NK-92 treated with Interleukin-12 subunit alpha and Interleukin-12 subunit beta, amount 100 ng/mL, for 24 hours (cell line): ENCODE results near the gene PNLIPRP2.

Source experiments
- DNase-seq: peaks from one replicate; lab custom pipeline; 2025; lab: John Stamatoyannopoulos, UW

The PNLIPRP2 gene

DNA sequence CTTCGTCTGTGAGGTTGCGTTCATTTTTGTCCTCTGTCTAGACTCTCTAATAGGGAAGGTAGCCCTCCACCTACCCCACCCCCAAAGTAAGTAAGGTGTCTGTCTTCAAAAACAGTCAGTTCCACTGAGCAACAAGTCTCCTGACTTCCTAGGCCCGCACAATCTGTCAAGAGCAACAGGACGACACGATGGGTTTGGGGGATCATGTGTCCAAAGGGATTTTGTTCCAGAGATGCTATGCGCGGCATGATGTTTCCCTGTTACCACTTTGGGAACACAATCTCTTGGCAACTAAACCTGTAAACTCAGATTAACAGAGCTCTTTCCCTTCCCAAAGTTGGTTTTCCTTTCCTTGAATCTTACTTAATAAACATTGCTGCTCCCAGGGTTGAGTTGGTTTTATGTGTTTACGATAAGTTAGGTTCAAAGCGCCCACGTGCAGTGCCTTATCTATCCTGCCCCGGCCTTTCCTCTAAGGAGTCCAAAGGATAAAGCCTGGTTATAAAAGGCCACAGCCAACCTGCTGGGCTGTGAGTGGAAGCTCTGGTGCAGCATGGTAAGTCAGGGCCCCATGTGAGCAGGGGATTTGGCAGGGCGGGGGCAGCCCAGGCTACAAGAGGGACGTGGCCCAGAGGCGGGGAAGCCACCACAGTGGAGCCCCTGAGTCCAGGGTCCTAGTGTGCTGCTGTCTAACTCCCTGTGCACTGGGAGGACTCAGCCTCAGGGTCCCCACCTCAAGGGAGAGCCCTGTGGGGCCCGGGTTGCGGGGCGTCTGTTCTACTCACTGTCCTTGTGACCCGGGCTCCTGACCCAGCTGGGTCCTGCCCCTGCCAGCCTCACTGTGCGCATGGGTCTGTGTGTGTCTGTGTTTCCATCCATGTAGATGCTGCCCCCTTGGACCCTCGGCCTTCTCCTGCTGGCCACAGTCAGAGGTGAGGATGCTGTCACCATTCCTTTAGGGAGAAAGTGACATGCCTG lies at the start of gene PNLIPRP2:
PNLIPRP2 (plus strand) TSS at position 531 of the 978 bp plus-strand sequence.
- DNase-seq: no peak

DNA sequence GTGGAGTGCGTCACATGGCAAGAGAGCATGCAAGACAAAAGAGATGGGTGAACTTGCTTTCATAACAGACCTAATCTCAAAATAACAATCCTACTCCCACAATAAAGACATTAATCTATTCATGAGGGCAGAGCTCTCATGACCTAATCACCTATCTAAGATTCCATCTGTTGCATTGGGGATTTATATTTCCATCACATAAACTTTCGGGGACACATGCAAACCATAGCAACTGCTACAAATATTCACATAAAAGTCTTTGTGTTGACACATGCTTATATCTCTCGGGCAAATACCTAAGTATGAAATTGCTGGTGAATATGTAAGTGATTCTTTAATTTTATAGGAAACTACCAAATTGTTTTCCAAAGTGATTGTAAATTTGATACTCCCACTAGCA lies 46.0 kb upstream of the PNLIPRP2 start:
- no peak for DNase-seq

DNA sequence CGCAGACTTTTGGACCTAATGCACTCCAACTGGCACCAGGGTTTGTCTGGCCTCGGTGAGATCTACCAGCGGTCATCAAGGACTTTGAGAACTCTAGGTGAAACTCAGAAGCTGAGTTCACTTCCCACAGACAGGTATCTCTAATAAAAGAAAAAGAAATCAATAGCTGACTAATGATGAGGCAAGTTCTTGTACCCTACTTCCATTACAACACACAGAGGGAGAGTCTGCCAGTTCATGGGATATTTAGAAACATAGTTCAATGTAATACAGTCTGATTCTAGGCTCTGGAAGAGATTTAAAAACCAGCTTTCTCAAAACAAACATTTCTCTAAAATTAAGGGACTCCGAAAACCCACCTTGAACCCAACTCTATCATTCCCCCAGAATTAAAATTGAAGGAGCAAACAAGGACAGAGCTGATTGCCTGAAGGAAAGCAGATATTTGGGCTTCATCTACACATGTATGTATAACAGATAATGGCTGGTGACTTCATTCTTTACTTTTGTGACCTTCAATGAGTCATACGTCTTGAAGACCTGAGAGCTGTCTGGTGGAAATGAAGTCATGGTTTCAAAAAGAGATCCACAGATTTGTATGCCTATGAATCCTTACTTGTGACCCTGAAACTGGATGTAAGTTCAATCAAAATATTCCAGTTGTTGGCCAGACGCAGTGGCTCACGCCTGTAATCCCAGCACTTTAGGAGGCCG lies 32.7 kb upstream of the PNLIPRP2 start:
- DNase-seq: no peak

DNA sequence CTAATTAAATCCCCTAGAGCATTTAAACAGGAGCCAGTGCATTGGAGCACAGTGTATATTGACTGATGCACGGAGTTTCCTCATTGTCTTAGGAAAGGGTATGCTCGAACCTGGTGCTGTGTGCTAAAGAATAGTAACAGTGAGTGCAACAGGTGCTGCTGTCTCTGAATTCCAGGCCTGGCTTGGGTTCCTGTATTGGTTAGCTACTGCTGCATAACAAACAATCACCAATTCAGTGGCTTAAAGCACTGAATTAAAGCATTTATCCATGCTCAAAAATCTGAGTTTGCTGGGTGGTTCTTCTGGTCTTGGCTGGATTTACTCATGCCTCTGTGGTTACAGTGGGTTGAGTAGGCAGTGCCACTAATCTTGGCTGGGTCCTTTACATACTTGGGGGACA lies 31.8 kb upstream of the PNLIPRP2 start:
- no peak for DNase-seq

DNA sequence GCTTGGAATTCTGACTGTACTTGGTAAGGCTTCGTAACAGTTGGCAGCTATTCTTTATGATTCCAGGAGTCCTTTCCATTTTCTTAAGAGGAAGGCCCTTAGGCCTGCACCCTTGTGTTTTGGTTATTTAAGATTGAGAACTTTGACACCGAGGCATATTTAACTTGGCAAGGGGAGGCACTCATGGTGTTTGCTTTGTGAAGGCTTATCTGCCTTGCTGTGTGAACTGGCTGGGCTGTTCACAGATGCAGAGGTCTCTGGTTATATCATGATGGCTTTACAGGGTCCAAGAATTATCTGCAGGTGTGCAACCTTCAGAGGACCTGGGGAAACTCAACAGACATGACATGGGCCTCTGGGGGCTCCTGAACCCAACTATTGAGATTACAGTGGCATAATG lies 30.8 kb upstream of the PNLIPRP2 start:
- no peak for DNase-seq

DNA sequence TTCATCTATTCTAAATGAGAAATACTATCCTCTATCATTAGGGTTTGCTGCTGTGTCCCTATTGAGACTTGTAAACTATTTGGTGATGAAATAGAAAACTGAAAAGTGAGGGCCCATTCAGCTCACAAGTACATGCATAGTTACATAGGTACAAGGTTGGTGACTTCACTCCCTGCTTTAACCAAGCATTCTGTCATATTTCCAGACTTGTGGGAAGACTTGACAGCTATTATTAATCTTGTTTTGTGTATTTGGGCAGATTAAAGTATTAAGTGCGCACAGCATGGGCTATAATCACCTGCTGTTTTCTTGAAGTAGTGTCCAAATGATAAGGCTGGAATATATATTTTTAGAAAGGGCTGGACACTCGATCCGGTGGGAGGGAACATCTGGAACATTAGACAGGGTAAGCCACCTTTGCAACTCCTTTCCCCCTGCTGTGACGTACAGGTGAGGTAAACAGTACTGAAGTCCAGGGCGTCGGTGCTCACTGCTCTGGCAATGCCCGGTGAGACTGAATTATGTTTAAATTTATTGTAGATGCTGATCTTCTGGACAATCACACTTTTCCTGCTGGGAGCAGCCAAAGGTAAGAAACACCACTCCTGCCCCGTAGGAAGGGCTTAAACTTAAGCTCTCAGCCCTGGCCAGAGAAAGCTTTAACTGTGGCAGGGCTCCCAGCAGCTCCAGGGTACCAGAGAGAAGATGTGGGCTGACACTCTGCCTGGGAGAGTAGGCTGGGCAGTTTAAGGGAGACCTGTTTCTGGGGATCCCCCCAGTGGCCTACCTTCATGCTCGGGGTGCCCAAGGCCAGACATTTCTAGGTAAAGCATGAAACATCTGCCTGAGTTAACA lies 29.9 kb upstream of the PNLIPRP2 start, which contains the start of gene PNLIPRP1:
PNLIPRP1 (plus strand) TSS at position 370 of the 855 bp plus-strand sequence; CDS start at position 541, 171 bp downstream.
- DNase-seq: no peak

DNA sequence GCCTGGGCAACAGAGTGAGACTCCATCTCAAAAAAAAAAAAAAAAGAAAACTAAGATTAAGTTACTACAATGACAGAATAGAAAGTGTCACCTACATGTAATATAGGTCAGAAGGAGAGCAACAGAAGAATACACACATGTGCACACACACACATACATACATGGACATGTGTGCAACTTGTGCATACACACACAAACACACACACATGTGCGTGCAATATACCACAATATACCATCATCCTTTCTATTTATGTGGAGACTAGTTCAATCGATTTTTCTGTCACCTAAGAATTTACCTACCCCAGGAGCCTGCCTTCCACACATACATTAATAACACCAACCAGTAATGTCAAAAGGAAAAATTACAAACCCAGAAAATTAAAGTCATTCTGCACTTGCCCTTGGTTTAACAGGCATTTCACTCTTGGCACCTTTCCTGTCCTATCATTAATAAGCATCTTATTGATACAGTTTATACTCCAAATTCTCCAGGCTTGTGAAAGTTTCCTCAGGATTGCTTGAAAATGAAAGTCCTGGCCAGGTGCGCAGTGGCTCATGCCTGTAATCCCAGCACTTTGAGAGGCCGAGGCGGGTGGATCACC lies 27.5 kb upstream of the PNLIPRP2 start:
- DNase-seq: no peak

DNA sequence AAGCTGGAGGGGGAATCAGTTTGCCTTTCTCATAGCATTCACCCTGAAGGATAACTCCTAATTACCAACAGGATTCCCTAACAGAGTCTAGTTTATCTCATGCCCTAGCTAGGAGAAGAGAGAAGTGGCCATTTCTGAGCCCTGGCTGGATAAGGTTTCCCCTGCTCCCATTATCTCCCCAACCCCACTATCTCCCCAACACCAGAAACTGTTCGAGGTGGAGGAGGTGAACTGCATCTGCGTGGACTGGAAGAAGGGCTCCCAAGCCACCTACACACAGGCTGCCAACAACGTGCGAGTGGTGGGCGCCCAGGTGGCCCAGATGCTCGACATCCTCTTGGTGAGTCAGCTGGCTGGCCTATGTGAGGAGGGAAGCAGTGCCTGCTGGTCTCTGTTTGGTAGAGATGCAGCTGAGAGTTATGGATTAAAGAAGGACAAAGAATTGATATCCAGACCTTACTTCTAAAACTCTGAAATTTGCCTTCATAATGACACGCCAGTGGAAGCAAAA lies 26.2 kb upstream of the PNLIPRP2 start:
- DNase-seq: no peak

DNA sequence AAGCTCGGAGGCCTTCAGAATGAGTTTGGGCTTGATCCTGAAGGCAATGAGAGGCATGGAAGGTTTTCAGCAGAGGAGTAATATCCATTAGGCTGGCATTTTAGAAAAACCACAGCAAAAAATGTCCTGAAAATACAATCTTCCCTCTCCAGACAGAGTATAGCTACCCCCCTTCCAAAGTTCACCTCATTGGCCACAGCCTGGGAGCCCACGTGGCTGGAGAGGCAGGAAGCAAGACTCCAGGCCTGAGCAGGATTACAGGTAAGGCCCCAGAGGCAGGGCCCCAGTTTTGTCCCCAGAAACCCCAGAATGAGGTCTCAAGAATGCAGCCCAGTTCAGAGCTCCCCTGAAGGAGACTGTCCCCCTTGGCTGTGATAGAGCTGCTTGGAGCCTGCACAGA lies 24.7 kb upstream of the PNLIPRP2 start:
- DNase-seq: no peak

DNA sequence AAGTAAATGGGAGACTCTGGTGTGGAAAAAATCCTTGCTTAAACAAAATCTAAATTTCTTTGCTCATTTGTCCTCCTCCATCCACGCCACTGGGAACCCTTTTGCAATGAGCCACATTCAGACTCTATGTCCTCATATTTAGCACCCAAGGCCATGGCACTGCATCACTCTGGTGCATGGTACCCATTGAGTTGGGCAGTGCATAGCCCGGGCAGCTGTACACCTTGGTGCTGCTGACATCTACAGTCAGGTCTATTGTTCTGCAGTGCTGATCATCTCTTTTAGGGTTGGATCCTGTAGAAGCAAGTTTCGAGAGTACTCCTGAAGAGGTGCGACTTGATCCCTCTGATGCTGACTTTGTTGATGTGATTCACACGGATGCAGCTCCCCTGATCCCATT lies 23.2 kb upstream of the PNLIPRP2 start:
- DNase-seq: no peak

DNA sequence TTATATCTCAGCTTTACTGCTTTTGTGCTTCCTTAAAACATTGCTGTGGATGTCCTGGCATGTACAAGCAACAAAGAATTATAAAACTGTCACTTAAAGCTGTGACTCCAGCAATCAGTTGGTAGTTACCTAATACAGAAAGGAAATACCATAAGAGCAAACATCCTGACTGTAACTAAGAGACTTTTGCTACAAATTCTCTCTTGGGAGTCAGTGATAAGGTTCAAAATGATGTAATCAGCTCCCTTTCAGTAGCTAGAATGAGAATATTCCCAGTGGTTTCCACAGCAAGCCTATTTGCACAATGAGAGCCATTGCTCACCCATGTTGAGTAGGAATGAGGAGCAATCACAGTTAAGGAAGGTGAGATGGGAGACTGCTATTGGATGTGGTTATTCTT lies 22.4 kb upstream of the PNLIPRP2 start:
- no peak for DNase-seq

DNA sequence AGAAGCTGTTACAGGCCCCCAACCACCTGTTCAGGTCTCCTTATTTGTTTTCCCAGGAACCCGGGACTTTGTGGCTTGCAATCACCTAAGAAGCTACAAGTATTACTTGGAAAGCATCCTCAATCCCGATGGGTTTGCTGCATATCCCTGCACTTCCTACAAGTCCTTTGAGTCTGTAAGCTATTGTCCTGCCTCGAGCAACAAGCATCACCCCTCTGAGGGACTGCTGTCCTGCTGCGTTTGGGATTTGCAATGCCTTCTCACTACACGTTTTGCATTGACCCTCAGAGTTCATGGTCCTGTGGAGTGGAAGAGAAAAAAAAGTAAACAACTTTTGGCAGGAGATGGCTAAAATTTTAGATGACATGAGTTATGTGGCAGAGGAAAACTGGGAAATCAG lies 20.8 kb upstream of the PNLIPRP2 start:
- DNase-seq: no peak

DNA sequence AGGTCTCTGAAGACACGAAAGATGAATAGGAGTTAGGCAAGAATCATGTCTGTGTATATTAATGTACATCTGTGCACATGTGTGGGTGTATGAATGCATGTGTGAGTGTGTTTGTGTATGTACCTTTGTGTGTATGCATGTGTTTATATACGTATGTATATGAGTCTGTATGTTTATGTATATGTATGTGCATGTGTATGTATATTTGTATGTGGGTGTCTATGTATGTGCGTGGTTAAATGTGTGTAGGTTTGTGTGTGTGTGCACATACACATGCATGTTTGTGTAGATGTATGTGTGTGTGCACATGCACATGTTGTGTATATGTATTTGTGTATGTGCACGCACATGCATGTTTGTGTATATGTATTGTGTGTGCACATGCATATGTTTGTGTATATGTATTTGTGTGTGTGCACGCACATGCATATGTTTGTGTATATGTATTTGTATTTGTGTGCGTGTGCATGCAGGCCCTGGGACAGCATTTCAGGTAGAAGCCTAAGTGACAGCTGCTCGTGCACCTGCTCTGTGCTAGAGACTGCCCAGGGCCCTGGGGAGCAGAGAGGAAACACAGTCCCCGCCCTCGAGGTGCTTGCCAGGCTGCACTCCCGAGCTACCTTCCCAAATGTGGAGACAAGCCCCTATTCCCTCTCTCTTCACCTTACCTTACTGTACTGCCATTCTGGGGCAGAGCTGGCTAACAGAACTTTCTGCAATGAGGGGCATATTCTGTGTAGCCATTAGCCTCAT lies 17.9 kb upstream of the PNLIPRP2 start:
- no peak for DNase-seq

DNA sequence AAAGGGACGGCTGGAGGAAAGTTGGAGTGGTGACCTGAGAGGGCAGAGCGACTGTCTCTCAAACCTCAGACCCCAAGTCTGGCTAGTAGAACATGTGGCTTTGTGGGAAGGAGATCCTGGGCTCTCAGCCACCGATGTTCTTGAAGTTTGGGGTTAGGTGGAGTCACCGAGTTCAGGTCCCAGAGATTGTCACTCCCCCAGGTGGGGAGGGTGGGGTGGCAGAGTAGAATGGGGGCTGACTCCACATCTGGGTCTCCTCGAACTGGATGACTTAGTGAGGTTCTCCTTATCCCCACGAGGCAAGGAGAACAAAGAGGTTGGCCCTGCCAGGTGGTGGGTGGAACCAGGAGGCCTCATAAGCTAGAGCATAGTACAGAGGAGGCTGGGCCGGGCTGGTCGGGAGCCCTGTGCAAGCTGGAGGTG lies 14.7 kb upstream of the PNLIPRP2 start:
- no peak for DNase-seq

DNA sequence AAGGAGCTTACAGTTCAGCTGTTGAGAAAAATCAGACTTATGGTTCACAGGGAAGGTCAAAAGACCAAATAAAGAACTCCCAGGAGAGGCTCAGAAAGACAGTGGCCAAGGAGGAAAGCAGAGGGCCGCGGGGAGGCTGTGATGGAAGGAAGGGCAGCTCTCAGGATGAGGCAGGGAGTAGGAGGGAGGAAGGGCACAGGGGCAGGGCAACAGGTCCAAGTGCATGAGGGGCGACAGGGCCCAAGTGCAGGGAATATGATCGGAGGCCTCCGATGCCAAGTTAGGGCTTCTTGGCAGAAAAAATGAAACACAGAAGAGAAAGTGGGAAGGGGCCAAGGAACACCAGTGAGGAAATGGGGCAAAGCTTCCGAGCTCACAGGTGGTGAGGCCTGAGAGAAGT lies 13.4 kb upstream of the PNLIPRP2 start:
- DNase-seq: no peak

DNA sequence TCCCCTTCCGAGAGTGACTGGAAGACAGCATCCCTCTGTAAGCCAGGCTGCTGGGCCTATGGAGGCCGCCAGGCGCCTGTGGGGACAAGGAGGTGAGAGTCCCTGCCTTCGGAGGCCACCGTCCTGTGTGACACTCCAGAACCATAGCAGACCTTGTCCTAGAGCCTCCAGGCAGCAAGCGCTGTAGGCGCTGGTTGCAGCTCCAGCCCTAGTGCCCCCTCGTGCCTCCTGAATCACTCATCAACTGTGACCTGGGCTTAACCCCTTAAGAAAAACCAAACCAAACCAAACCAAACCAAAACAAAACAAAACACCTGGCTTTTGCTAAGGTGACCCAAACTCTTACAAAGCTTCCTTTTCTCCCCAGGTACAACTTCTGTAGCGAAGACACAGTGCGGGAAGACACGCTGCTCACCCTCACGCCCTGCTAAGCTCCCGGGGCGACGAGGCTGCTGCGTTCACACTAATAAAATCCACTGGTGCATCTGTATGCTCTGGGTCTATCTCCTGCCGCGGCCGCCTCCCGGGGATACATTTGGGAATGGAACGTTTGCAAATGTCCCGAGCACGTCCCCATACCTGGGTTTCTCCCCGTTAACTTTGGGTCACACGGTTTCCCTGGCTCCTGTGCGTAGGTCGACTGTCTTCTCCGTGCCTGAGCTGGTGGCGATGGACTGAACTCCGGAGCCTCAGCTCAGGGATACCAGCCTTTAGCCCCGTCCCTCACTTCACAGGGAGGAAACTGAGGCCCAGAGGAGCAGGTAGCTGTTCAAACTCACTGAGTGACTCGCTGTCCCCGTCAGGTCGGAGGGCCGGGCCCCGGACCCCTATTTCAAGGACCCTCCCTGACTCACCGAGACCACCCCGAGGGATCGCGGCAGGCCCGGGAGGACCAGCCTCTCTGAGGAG lies 11.8 kb upstream of the PNLIPRP2 start:
- DNase-seq: no peak

DNA sequence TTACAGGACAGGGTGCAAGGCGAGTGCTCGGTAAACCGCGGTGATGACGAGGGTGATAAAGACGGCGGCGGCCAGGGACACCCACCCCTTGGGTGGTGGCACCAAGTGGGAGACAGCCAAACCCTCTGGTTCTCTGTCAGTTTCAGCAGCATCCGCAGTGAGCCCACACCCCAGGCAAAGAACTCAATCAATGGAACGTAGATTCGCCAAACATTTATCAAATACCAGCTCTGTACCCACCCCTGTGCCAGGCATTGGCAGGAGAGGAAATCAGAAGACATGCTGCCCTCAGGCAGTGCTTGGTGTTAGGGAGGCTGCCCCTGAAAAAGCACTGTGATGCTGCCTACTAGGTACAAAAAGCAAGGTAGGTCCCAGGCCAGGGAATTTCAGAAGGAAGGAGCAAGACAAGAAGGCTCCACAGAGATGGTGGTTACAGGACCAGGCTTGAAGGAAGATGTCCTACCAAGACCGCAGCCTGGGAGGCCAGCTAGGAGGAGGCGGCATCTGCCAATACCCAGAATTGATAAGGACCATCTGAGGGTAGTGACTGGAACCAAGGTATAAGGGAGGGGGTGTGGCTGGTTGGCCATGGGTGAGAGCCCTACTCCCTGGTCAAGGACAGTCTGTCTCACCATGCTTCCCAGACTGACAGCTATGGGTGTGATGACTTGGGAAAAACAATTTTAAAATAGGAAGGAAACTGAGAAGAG lies 10.2 kb upstream of the PNLIPRP2 start:
- DNase-seq: no peak

DNA sequence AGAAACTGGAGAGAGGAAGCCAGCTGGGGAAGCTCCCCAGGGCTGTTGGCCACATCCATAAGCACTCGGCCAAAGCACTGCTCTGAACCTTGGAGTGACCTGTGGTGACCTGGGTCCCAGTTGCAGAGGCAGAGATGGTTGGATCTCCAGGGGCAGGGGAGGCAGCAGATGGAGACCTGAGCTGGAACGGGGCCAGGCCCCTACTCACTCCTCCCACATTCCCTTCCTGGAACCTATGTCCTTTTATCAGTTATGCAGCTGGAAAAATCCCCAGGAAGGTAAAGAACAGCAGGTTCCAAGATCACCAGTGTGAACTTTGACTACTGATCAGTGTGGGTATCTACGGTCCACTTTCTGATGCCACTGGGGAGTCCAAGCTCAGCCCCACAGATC lies 9.6 kb upstream of the PNLIPRP2 start:
- no peak for DNase-seq
